Myocyte (in vitro differentiated cells): Measurements from ENCODE around the gene POLR2J2. TPM values are rescaled to one million over a fixed set of nuclear protein-coding genes. Genes with fewer than 3 reads are reported as not detected.
"Not testable (repeated sequence)": the region's sequence is repeated elsewhere in the genome, so short reads cannot be mapped to it uniquely, and the experiment has no call there.

Experiments
- DNase-seq: peaks from one replicate; pipeline ENCODE4 v3.0.0-alpha.2; 2012; ENCODE audit warnings: low read depth
- polyA plus RNA-seq: library from polyadenylated mRNA; unstranded; fragments of >200 nt; gene quantifications from one replicate; pipeline ENCODE4 v1.2.1, GENCODE V29; 2012; ENCODE audit warnings: missing spikeins
- total RNA-seq: library from RNA; depleted of rRNA; stranded (reverse); fragments of >200 nt; gene quantifications from 2 replicates; pipeline ENCODE4 v1.2.3, GENCODE V29; 2014

Gene POLR2J2
- total RNA-seq: 4.1 and 4.5 TPM in 2 replicates
- 4.2 TPM for polyA plus RNA-seq

- DNase-seq: not testable (repeated sequence)
Measured at GRCh38 chr7:102671166-102671955, at the start of gene POLR2J2. Gene POLR2J2 (minus strand): TSS chr7:102671663. CDS start chr7:102671601, 62 bp downstream.

GRCh38 chr7:102718491-102718890 is 47.0 kb upstream of the POLR2J2 start:
- peak; percentile 20 for DNase-seq

- not testable (repeated sequence) for DNase-seq
Measured at GRCh38 chr7:102715718-102716117, 44.3 kb upstream of the POLR2J2 start.

- not testable (repeated sequence) for DNase-seq
Measured at GRCh38 chr7:102714774-102715522, 43.5 kb upstream of the POLR2J2 start.

- not testable (repeated sequence) for DNase-seq
Measured at GRCh38 chr7:102713691-102714080, 42.2 kb upstream of the POLR2J2 start.

GRCh38 chr7:102713011-102713690 is 41.7 kb upstream of the POLR2J2 start:
- peak; percentile 5 for DNase-seq

- DNase-seq: not testable (repeated sequence)
Measured at GRCh38 chr7:102698962-102699750, 27.7 kb upstream of the POLR2J2 start.

- not testable (repeated sequence) for DNase-seq
Measured at GRCh38 chr7:102697642-102698512, 26.4 kb upstream of the POLR2J2 start.

GRCh38 chr7:102696009-102696408 is 24.5 kb upstream of the POLR2J2 start:
- DNase-seq: not testable (repeated sequence)

GRCh38 chr7:102695033-102695552 is 23.6 kb upstream of the POLR2J2 start:
- DNase-seq: not testable (repeated sequence)

GRCh38 chr7:102694008-102694407 is 22.5 kb upstream of the POLR2J2 start:
- not testable (repeated sequence) for DNase-seq

- not testable (repeated sequence) for DNase-seq
Measured at GRCh38 chr7:102690602-102691001, 19.1 kb upstream of the POLR2J2 start.

- DNase-seq: not testable (repeated sequence)
Measured at GRCh38 chr7:102689436-102690282, 18.2 kb upstream of the POLR2J2 start.

- DNase-seq: not testable (repeated sequence)
Measured at GRCh38 chr7:102688299-102689036, 17.0 kb upstream of the POLR2J2 start.

- not testable (repeated sequence) for DNase-seq
Measured at GRCh38 chr7:102682560-102682959, 11.1 kb upstream of the POLR2J2 start.

GRCh38 chr7:102680780-102681179 is 9.3 kb upstream of the POLR2J2 start:
- DNase-seq: not testable (repeated sequence)

- not testable (repeated sequence) for DNase-seq
Measured at GRCh38 chr7:102675545-102675944, 4.1 kb upstream of the POLR2J2 start.
